HepG2 (cell line): ENCODE results near the gene ZNF568. TPM values are rescaled to one million over a fixed set of nuclear protein-coding genes. Genes with fewer than 3 reads are reported as not detected.

Source experiments
- ATAC-seq: fragments of 200-7000 bp; cut with Tn5 transposase; 3 replicates; pipeline ENCODE4 v1.9.1; 2020; ENCODE audit warnings: mild to moderate bottlenecking, moderate library complexity
- BruUV-seq: library from RNA; stranded (reverse); fragments of 400-500 nt; replicated peaks from 2 replicates; lab custom pipeline; 2021; lab: Mats Ljungman, UMichigan
- CTCF ChIA-PET: fragments of 300-600 bp; formaldehyde crosslinking; extraction: SDS; loops from one replicate; lab custom pipeline; 2021; ENCODE audit warnings: low total read pairs, inconsistent platforms, low intra/inter-chr PET ratio; lab: Yijun Ruan, JAX
- POLR2A ChIA-PET: fragments of 350-600 bp; sonication (Branson Sonifier 250); formaldehyde crosslinking; loops from one replicate; lab custom pipeline; 2020; ENCODE audit warnings: antibody characterized with exemption, inconsistent platforms; lab: Yijun Ruan, JAX
- DNase-seq: peaks from one replicate; pipeline ENCODE4 v3.0.0-alpha.2; 2015; ENCODE audit warnings: low spot score
- FAIRE-seq: peaks from 3 replicates; lab custom pipeline; 2011; peaks lifted over from hg19 to GRCh38; lab: Jason Lieb, UNC
- H2AFZ ChIP-seq: one replicate; pipeline ENCODE4 v1.6.1; 2011; ENCODE audit warnings: low read length, inconsistent platforms
- H3K27ac ChIP-seq: fragments of 300-600 bp; 3 replicates; pipeline ENCODE4 v1.8.0; 2011; ENCODE audit warnings: mixed run types, mild to moderate bottlenecking, mixed read lengths, low read length, inconsistent platforms; ENCODE audit not compliant: insufficient read depth; ENCODE audit errors: extremely low read length
- H3K27me3 ChIP-seq, 2 experiments: fragments of 200-600 bp in 1 of 2; 2 replicates in 1 of 2; 3 replicates in 1 of 2; pipeline versions ENCODE4 v1.6.0 to v1.8.0; 2011; ENCODE audit warnings: low read length in 2 of 2, mild to moderate bottlenecking in 2 of 2, moderate library complexity in 2 of 2, inconsistent platforms in 1 of 2; ENCODE audit not compliant: insufficient read depth in 2 of 2, control insufficient read depth in 1 of 2
- H3K36me3 ChIP-seq, 2 experiments: fragments of 200-600 bp in 1 of 2; replicated peaks in 1 of 2; 2 replicates in 1 of 2; 3 replicates in 1 of 2; pipeline versions ENCODE4 v1.5.1 to v1.8.0; 2011; ENCODE audit warnings: low read length in 2 of 2, inconsistent platforms in 1 of 2; ENCODE audit not compliant: insufficient read depth in 2 of 2, control insufficient read depth in 1 of 2
- H3K4me1 ChIP-seq: 2 replicates; pipeline ENCODE4 v1.5.1; 2012; ENCODE audit warnings: low read length, inconsistent platforms; ENCODE audit not compliant: insufficient read depth
- H3K4me2 ChIP-seq: 2 replicates; pipeline ENCODE4 v1.6.0; 2011; ENCODE audit warnings: low read depth, low read length, inconsistent platforms
- H3K4me3 ChIP-seq, 3 experiments: fragments of 200-600 bp in 1 of 3; sonication (generic), shearing (Covaris generic) in 1 of 3; replicated peaks in 1 of 3; 2 replicates each; pipeline ENCODE4 v1.5.1; 2011 to 2016; ENCODE audit warnings: low read length in 3 of 3, inconsistent platforms in 2 of 3, low read depth in 2 of 3, mild to moderate bottlenecking in 2 of 3, control low read depth in 1 of 3, mixed read lengths in 1 of 3; ENCODE audit not compliant: insufficient read depth in 1 of 3
- H3K79me2 ChIP-seq: one replicate; pipeline ENCODE4 v1.6.1; 2011; ENCODE audit warnings: low read length, inconsistent platforms; ENCODE audit not compliant: insufficient read depth
- H3K9ac ChIP-seq: 2 replicates; pipeline ENCODE4 v1.6.0; 2011; ENCODE audit warnings: mild to moderate bottlenecking, low read depth, low read length, inconsistent platforms; ENCODE audit not compliant: insufficient read depth
- H3K9me3 ChIP-seq: 2 replicates; pipeline ENCODE4 v1.5.1; 2012; ENCODE audit warnings: mild to moderate bottlenecking, low read length
- H4K20me1 ChIP-seq: 2 replicates; pipeline ENCODE4 v1.6.0; 2011; ENCODE audit warnings: inconsistent platforms, mild to moderate bottlenecking, low read length, moderate library complexity; ENCODE audit not compliant: insufficient read depth
- ARNT ChIP-seq: fragments of 450-650 bp; IDR thresholded peaks from 2 replicates; pipeline ENCODE4 v1.6.1; 2017
- CCDC6 ChIP-seq: sonication (generic); formaldehyde crosslinking; IDR thresholded peaks from 2 replicates; pipeline ENCODE4 v1.8.1; 2022; ENCODE audit warnings: mild to moderate bottlenecking, missing genetic modification reagents, moderate library complexity
- E2F1 ChIP-seq: sonication (generic); formaldehyde crosslinking; IDR thresholded peaks from 2 replicates; pipeline ENCODE4 v1.5.0; 2020; ENCODE audit warnings: missing genetic modification reagents
- GLI4 ChIP-seq: sonication (generic); formaldehyde crosslinking; IDR thresholded peaks from 2 replicates; pipeline ENCODE4 v1.5.1; 2020; ENCODE audit warnings: missing genetic modification reagents, mild to moderate bottlenecking, moderate library complexity, borderline replicate concordance
- GZF1 ChIP-seq: sonication (generic); formaldehyde crosslinking; IDR thresholded peaks from 2 replicates; pipeline ENCODE4 v1.5.1; 2020; ENCODE audit warnings: mild to moderate bottlenecking, missing genetic modification reagents
- KLF6 ChIP-seq: IDR thresholded peaks from 2 replicates; pipeline ENCODE4 v1.8.0; 2016; ENCODE audit warnings: missing biosample characterization, missing genetic modification reagents
- MAF1 ChIP-seq: sonication (generic); formaldehyde crosslinking; IDR thresholded peaks from 2 replicates; pipeline ENCODE4 v1.5.0; 2020; ENCODE audit warnings: missing genetic modification reagents, borderline replicate concordance
- PBX2 ChIP-seq: IDR thresholded peaks from 2 replicates; pipeline ENCODE4 v1.6.1; 2016; ENCODE audit warnings: control low read depth
- RNF219 ChIP-seq: sonication (generic); formaldehyde crosslinking; IDR thresholded peaks from 2 replicates; pipeline ENCODE4 v1.5.0; 2020; ENCODE audit warnings: mild to moderate bottlenecking, missing genetic modification reagents
- SKIL ChIP-seq: sonication (generic); formaldehyde crosslinking; IDR thresholded peaks from 2 replicates; pipeline ENCODE4 v1.8.0; 2022; ENCODE audit warnings: missing genetic modification reagents, mild to moderate bottlenecking, moderate library complexity, borderline replicate concordance
- ZBTB8A ChIP-seq: sonication (generic); formaldehyde crosslinking; IDR thresholded peaks from 2 replicates; pipeline ENCODE4 v1.4.0; 2020; ENCODE audit warnings: mild to moderate bottlenecking, low read depth, missing genetic modification reagents, borderline replicate concordance
- ZNF557 ChIP-seq: sonication (generic); formaldehyde crosslinking; IDR thresholded peaks from 2 replicates; pipeline ENCODE4 v1.4.0; 2020; ENCODE audit warnings: missing genetic modification reagents
- ZNF740 ChIP-seq: sonication (generic); formaldehyde crosslinking; IDR thresholded peaks from 2 replicates; pipeline ENCODE4 v1.4.0; 2020; ENCODE audit warnings: missing genetic modification reagents
- ZSCAN5A ChIP-seq: sonication (generic); formaldehyde crosslinking; IDR thresholded peaks from 2 replicates; pipeline ENCODE4 v1.8.0; 2022; ENCODE audit warnings: mild to moderate bottlenecking, missing genetic modification reagents, borderline replicate concordance
- WGBS: methylation state at CpG from one replicate; pipeline ENCODE4 v1.1.6; 2017; ENCODE audit warnings: low lambda C conversion rate; 5-methylcytosine and 5-hydroxymethylcytosine counted together
- in situ Hi-C: cut with HindIII; loops from 2 replicates; pipeline ENCODE4 v1.10.0; 2017; ENCODE audit warnings: low pct_unique_long_range_greater_than_20kb; ENCODE audit not compliant: extremely low pct_ligation_motif_present
- intact Hi-C: fragments of 100-400 bp; cut with micrococcal nuclease; formaldehyde crosslinking; loops from one replicate; pipeline ENCODE4 v1.10.0; 2022; ENCODE audit not compliant: unreplicated experiment
- polyA plus RNA-seq, 8 experiments: library from polyadenylated mRNA; depleted of rRNA in 3 of 8; stranded (reverse) in 7 of 8; unstranded in 1 of 8; fragments of >200 nt; fragmentation: Illumina TruSeq in 4 of 8; extraction: Trizol in 4 of 8; gene quantifications; 2 replicates each; pipeline versions ENCODE4 v1.2.1 to v1.2.3, GENCODE V29; 2011 to 2016; ENCODE audit warnings: low read depth in 4 of 8, missing spikeins in 1 of 8, mixed read lengths in 1 of 8; ENCODE audit not compliant: insufficient read depth in 1 of 8
- total RNA-seq, 5 experiments: library from RNA; depleted of rRNA; stranded (reverse); fragments of >200 nt; fragmentation: Illumina TruSeq; extraction: Trizol; gene quantifications; 2 replicates each; pipeline ENCODE4 v1.2.3, GENCODE V29; 2016; ENCODE audit warnings: low read depth in 1 of 5

ZNF568 gene
- total and polyA plus RNA-seq, 2 of the 13 experiments (the other 11 are each of a cell fraction or from before 2014, with no cell fraction given), result 0.15 to 1.00 TPM

- TF ChIP-seq RNF219 (CRISPR knock-in tag) (no peak), PBX2 (CRISPR knock-in tag) (no peak)
Observed at GRCh38 chr19:36997152-36997842, 81.2 kb downstream of the ZNF568 start (continued).

GRCh38 chr19:36997843-36998235, 81.7 kb downstream of the ZNF568 start:
- no peak for DNase-seq
- H3K4me1 ChIP-seq, result no peaks in the 10 kb centered on the region
- BruUV-seq, result no TSS peak

More at GRCh38 chr19:36997843-36998235, 81.7 kb downstream of the ZNF568 start:
- no peak overlapping the region for H3K9ac ChIP-seq
- H3K27ac ChIP-seq, result no peak overlapping the region
- FAIRE-seq (no peak), ATAC-seq (no peak)
- CTCF ChIA-PET, result no interaction called here
- H3K4me2 ChIP-seq, result no peak overlapping the region
- POLR2A ChIA-PET, result no interaction called here
- no peaks in the 10 kb centered on the region for H3K27me3 ChIP-seq
- no peak for TF ChIP-seq SKIL (CRISPR knock-in tag)
- no peak for TF ChIP-seq ZBTB8A
- TF ChIP-seq GZF1 (CRISPR knock-in tag), result no peak
- TF ChIP-seq E2F1, result no peak
- no peak for TF ChIP-seq CCDC6 (CRISPR knock-in tag)
- TF ChIP-seq ZSCAN5A (CRISPR knock-in tag), result no peak
- no peak for TF ChIP-seq KLF6 (CRISPR knock-in tag)
- TF ChIP-seq ARNT, result no peak
- TF ChIP-seq ZNF557, result no peak
- no peak for TF ChIP-seq MAF1 (CRISPR knock-in tag)
- no peak for TF ChIP-seq ZNF740 (CRISPR knock-in tag)
- no peak for TF ChIP-seq GLI4 (CRISPR knock-in tag)
- no peaks in the 10 kb centered on the region for H3K79me2 ChIP-seq
- H2AFZ ChIP-seq, result no peak overlapping the region
- no peaks in the 10 kb centered on the region for H4K20me1 ChIP-seq
- no peak overlapping the region for H3K4me3 ChIP-seq
- intact Hi-C loops (no loop called here), in situ Hi-C loops (no loop called here)
- H3K9me3 ChIP-seq, result peaks cover 83% of the 10 kb centered on the region
- 62% methylated on average over 7 of the region's 7 CpGs for WGBS
- H3K36me3 ChIP-seq, result no peaks in the 10 kb centered on the region
